Lower lobe of right lung (tissue), 2 donors: ENCODE measurements around the gene B4GALT3. TPM values are rescaled to one million over a fixed set of nuclear protein-coding genes. Genes with fewer than 3 reads are reported as not detected.

Source experiments
- ATAC-seq, 2 donors: fragments of 200-7000 bp; cut with Tn5 transposase; one replicate each; pipeline ENCODE4 v1.9.1; 2020 to 2022; ENCODE audit warnings: mild to moderate bottlenecking in 2 of 2, moderate library complexity in 2 of 2
- DNase-seq: peaks from one replicate; pipeline ENCODE4 v3.0.0-alpha.2; 2020
- H3K27ac ChIP-seq: fragments of 200-600 bp; one replicate; pipeline ENCODE4 v1.8.0; 2022
- H3K27me3 ChIP-seq: fragments of 200-600 bp; one replicate; pipeline ENCODE4 v1.8.0; 2022; ENCODE audit warnings: low read depth
- H3K36me3 ChIP-seq: fragments of 200-600 bp; one replicate; pipeline ENCODE4 v1.8.0; 2022; ENCODE audit warnings: mild to moderate bottlenecking
- H3K4me1 ChIP-seq: fragments of 200-600 bp; one replicate; pipeline ENCODE4 v1.8.0; 2022
- H3K4me3 ChIP-seq: fragments of 200-600 bp; one replicate; pipeline ENCODE4 v1.8.0; 2022; ENCODE audit warnings: mild to moderate bottlenecking
- H3K9me3 ChIP-seq: fragments of 200-600 bp; one replicate; pipeline ENCODE4 v1.8.0; 2022
- intact Hi-C: fragments of 100-400 bp; cut with DNase I; formaldehyde crosslinking; loops from one replicate; pipeline ENCODE4 v1.11.0; 2022
- total RNA-seq: library from RNA; stranded (reverse); fragmentation: NEBNext Ultra II Directional; extraction: Animal tissue kit (Norgen Biotek cat#: 25700); gene quantifications from one replicate; pipeline ENCODE4 v1.2.1, GENCODE V29; 2021
- TF ChIP-seq, protein P1 (sequence below): fragments of 200-600 bp; IDR thresholded peaks from one replicate; pipeline ENCODE4 v1.8.0; 2022; ENCODE audit warnings: antibody characterized with exemption, mild to moderate bottlenecking
- donor health status: DM: no; HTN: yes; CAD: no; lungs with severe emphysema.

B4GALT3 gene
- total RNA-seq, 1 donor from 2014 or later, result 29.6 TPM

- Histone ChIP-seq H3K9me3 (no peaks in the 10 kb centered on the region), H3K27me3 (no peaks in the 10 kb centered on the region), H3K4me3 (no peak overlapping the region), H3K27ac (no peak overlapping the region), H3K36me3 (peaks cover 59% of the 10 kb centered on the region), H3K4me1 (peaks cover 38% of the 10 kb centered on the region)
- TF ChIP-seq, protein P1, sequence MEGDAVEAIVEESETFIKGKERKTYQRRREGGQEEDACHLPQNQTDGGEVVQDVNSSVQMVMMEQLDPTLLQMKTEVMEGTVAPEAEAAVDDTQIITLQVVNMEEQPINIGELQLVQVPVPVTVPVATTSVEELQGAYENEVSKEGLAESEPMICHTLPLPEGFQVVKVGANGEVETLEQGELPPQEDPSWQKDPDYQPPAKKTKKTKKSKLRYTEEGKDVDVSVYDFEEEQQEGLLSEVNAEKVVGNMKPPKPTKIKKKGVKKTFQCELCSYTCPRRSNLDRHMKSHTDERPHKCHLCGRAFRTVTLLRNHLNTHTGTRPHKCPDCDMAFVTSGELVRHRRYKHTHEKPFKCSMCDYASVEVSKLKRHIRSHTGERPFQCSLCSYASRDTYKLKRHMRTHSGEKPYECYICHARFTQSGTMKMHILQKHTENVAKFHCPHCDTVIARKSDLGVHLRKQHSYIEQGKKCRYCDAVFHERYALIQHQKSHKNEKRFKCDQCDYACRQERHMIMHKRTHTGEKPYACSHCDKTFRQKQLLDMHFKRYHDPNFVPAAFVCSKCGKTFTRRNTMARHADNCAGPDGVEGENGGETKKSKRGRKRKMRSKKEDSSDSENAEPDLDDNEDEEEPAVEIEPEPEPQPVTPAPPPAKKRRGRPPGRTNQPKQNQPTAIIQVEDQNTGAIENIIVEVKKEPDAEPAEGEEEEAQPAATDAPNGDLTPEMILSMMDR, result no peak
- DNase-seq (no peak), ATAC-seq (no peak)
- intact Hi-C loops, result no loop called here
Observed at GRCh38 chr1:161168906-161169305, 8.4 kb downstream of the B4GALT3 start.

- Histone ChIP-seq H3K36me3 (peaks cover 58% of the 10 kb centered on the region), H3K9me3 (no peaks in the 10 kb centered on the region), H3K27ac (peak overlapping the region; percentile 94), H3K27me3 (no peaks in the 10 kb centered on the region), H3K4me3 (peak overlapping the region; percentile 78), H3K4me1 (peaks cover 23% of the 10 kb centered on the region)
- ATAC-seq (peak in 1 of 2 donors; percentile 6), DNase-seq (no peak)
- intact Hi-C loops, result no loop called here
- TF ChIP-seq, protein P1, result no peak
Observed at GRCh38 chr1:161166669-161167548, 10.4 kb downstream of the B4GALT3 start.

DNA sequence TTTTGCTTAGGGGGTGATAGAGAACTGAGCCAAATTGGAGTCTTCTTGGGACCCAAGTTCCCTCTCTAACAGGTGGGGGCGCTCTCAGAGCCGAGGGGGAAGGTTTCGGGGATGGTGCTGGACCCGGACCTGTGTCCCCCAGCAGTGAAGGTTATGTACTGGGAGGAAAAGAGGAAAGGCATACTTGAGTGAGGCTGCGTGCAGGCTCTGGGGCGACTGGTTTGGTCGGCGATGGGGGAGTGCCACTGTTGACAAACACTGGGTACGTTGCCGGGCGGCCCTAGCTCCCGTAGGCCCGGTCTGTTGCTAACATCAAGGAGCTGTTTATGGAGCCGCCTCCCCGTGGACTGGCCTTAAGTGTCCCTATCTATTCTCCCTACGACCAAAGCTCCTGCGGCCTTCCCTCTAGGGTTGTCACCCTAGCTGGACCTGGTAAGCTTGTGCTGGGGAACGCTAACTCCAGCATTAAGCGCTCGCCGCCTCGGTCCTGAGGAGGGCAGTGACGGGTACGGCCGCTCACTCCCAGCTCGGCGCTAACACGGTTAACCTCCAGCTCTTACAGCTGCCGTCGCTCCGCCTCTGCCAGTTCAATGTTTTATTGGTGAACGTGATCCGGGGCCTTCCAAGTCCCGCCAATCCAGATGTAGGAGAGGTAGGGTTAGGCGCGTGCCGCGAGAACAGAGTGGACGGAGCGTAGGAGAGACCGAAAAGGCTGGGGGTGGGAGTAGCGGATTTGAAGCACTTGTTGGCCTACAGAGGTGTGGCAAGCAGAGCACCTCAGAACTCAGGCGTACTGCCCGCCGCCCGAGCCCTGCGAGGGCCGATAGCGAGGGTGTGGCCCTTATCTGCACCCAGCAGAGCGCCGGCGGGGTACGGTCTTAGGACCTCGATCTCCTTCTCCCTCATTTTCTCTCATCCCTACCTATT lies 11.3 kb downstream of the B4GALT3 start, which contains the start of gene PPOX:
TSS of gene PPOX (plus strand) at position 685 of the 927 bp plus-strand sequence. CDS start 422 bp downstream, outside the sequence.
- Histone ChIP-seq H3K36me3 (peaks cover 55% of the 10 kb centered on the region), H3K27ac (peak within 1 kb of the TSS; percentile 94), H3K27me3 (no peaks in the 10 kb centered on the region), H3K4me1 (peaks cover 32% of the 10 kb centered on the region), H3K4me3 (peak within 1 kb of the TSS; percentile 78), H3K9me3 (no peaks in the 10 kb centered on the region)
- intact Hi-C loops, result no loop called here
- TF ChIP-seq, protein P1, result peak; percentile 39
- ATAC-seq (peak; percentile 97 to 98), DNase-seq (peak; percentile 98)

GRCh38 chr1:161164901-161165610 lies 12.3 kb downstream of the B4GALT3 start:
- no peak for DNase-seq
- no peaks in the 10 kb centered on the region for H3K27me3 ChIP-seq
- TF ChIP-seq, protein P1, result no peak
- H3K36me3 ChIP-seq, result peaks cover 50% of the 10 kb centered on the region
- peak overlapping the region; percentile 78 for H3K4me3 ChIP-seq
- H3K9me3 ChIP-seq, result no peaks in the 10 kb centered on the region
- peaks cover 42% of the 10 kb centered on the region for H3K4me1 ChIP-seq
- intact Hi-C loops, result no loop called here
- ATAC-seq, result no peak
- peak overlapping the region; percentile 94 for H3K27ac ChIP-seq

GRCh38 chr1:161163793-161164192 lies 13.5 kb downstream of the B4GALT3 start:
- intact Hi-C loops, result no loop called here
- no peak for ATAC-seq
- H3K9me3 ChIP-seq, result no peaks in the 10 kb centered on the region
- no peak overlapping the region for H3K4me3 ChIP-seq
- TF ChIP-seq, protein P1, result no peak
- H3K27ac ChIP-seq, result no peak overlapping the region
- peaks cover 50% of the 10 kb centered on the region for H3K4me1 ChIP-seq
- H3K27me3 ChIP-seq, result no peaks in the 10 kb centered on the region
- DNase-seq, result no peak
- peaks cover 39% of the 10 kb centered on the region for H3K36me3 ChIP-seq
